ENCODE results near the gene KRT15. TPM values are rescaled to one million over a fixed set of nuclear protein-coding genes. Genes with fewer than 3 reads are reported as not detected.

Gene KRT15
- total and polyA plus RNA-seq, 2 of the 8 experiments (the other 6 are each of a cell fraction or from before 2014, with no cell fraction given), result 0.11 to 0.13 TPM

- H3K23ac ChIP-seq (ENCODE audit: insufficient read length), result no peak overlapping the region
- H2AFZ ChIP-seq (ENCODE audit: low read length), result no peak overlapping the region
- no peak overlapping the region for H4K8ac ChIP-seq (ENCODE audit: extremely low read depth, insufficient read depth, low read length)
- H3K4me3 ChIP-seq (ENCODE audit: extremely low read depth in 1 of 4, insufficient read depth in 2 of 4, low read depth in 3 of 4, low read length in 4 of 4), result no peak overlapping the region
- no peak overlapping the region for H2BK5ac ChIP-seq (ENCODE audit: low read depth, low read length)
- H2BK20ac ChIP-seq (ENCODE audit: low read length), result 0 out of 2 replicates have a peak overlapping the region, but pooled peaks have one; percentile 6
- H3K9ac ChIP-seq (replicated peaks in 1 of 4; ENCODE audit: extremely low read depth in 1 of 4, low read depth in 3 of 4, low read length in 3 of 4), result no peak overlapping the region
- 87% methylated on average over 9 of the region's 9 CpGs; no CpG with 5 or more reads in 1 of the 2 experiments for WGBS, 2 experiments (ENCODE audit: extremely low coverage in 1 of 2, insufficient coverage in 1 of 2, insufficient read length in 1 of 2, insufficient replicate concordance in 2 of 2, low coverage in 1 of 2, low lambda C conversion rate in 2 of 2, missing lambda C conversion rate in 1 of 2)
- H3K79me1 ChIP-seq (ENCODE audit: low read depth, low read length), result no peaks in the 10 kb centered on the region
- H4K91ac ChIP-seq (replicated peaks; ENCODE audit: insufficient read length, low read length), result peak overlapping the region; percentile 5
- ChIA-PET CTCF (ENCODE audit: partially characterized antibody) (interaction anchor here (0.9 to 21.2 kb wide), 16 partner anchors 11 to 688 kb away, joined by 3 to 492 read pairs (median 27); partner anchors contain the start of genes KRT13, KRT19, KRT20 and KRT35), POLR2A (ENCODE audit: partially characterized antibody) (interaction anchor here (2.0 to 16.2 kb wide), 2 partner anchors 21 to 101 kb away, joined by 14 to 293 read pairs; partner anchors contain the start of gene KRT19)
- no peaks in the 10 kb centered on the region for H4K20me1 ChIP-seq (replicated peaks in 1 of 2; ENCODE audit: control insufficient read depth in 1 of 2, insufficient read depth in 2 of 2, low read length in 2 of 2)
- H2BK15ac ChIP-seq (ENCODE audit: low read length), result 0 out of 2 replicates have a peak overlapping the region, but pooled peaks have one; percentile 82
- no peak for DNase-seq (ENCODE audit: low read depth in 1 of 2, low spot score in 2 of 2)
- H3K23me2 ChIP-seq (ENCODE audit: low read depth, low read length), result no peaks in the 10 kb centered on the region
- no peak overlapping the region for H3K18ac ChIP-seq (ENCODE audit: extremely low read depth, low read length)
- H3K14ac ChIP-seq (ENCODE audit: insufficient read length), result no peak overlapping the region
- H3K27ac ChIP-seq (ENCODE audit: low read depth, low read length), result no peak overlapping the region
- no peak for FAIRE-seq
- no peaks in the 10 kb centered on the region; a peak in 2 of 7 replicates for H3K27me3 ChIP-seq (replicated peaks in 1 of 4; ENCODE audit: control insufficient read depth in 3 of 4, extremely low read depth in 1 of 4, insufficient read depth in 3 of 4, low read length in 3 of 4)
- no peak for TF ChIP-seq SP4 (IDR thresholded peaks at IDR 0.05; ENCODE audit: low read length)
- TF ChIP-seq RBBP5 (IDR thresholded peaks at IDR 0.05; ENCODE audit: borderline replicate concordance, low read depth, low read length), result no peak
- TF ChIP-seq RXRA (IDR thresholded peaks at IDR 0.05; ENCODE audit: insufficient read depth, low read depth, low read length), result no peak
- TF ChIP-seq TBP (IDR thresholded peaks at IDR 0.05; ENCODE audit: low read depth, low read length), result no peak
- TF ChIP-seq CEBPB (IDR thresholded peaks at IDR 0.05; ENCODE audit: low read depth, low read length), result no peak
- no peak for TF ChIP-seq JUN (IDR thresholded peaks at IDR 0.05; ENCODE audit: low read depth, low read length)
- TF ChIP-seq CBX8 (IDR thresholded peaks at IDR 0.05; ENCODE audit: borderline replicate concordance, low read depth, low read length), result no peak
- H3K4ac ChIP-seq (replicated peaks; ENCODE audit: insufficient read length, low read depth, low read length), result no peak overlapping the region
- H3K4me2 ChIP-seq (ENCODE audit: insufficient read depth in 1 of 2, low read depth in 2 of 2, low read length in 2 of 2), result no peak overlapping the region
- peak overlapping the region; percentile 11; the same call in 1 of the 2 replicates for H2AK5ac ChIP-seq (ENCODE audit: low read depth, low read length)
- peak overlapping the region; percentile 99; the same call in 1 of the 2 replicates for H2BK12ac ChIP-seq (ENCODE audit: low read depth, low read length)
- no peaks in the 10 kb centered on the region; a peak in 1 of 4 replicates for H3K9me3 ChIP-seq (ENCODE audit: insufficient read depth in 2 of 2, low read depth in 1 of 2, low read length in 1 of 2)
- no peak overlapping the region for H4K5ac ChIP-seq (ENCODE audit: insufficient read length, low read depth, low read length)
- H3K4me1 ChIP-seq (replicated peaks in 1 of 4; ENCODE audit: control insufficient read depth in 3 of 4, insufficient read depth in 4 of 4, low read length in 3 of 4), result peaks cover 8 to 24% (median 13%) of the 10 kb centered on the region in 4 experiments
- no peaks in the 10 kb centered on the region for H3K36me3 ChIP-seq (ENCODE audit: control insufficient read depth in 2 of 4, insufficient read depth in 4 of 4, low read length in 3 of 4)
- H3K79me2 ChIP-seq (ENCODE audit: control insufficient read depth in 1 of 2, insufficient read depth in 2 of 2, low read length in 2 of 2), result no peaks in the 10 kb centered on the region
- H2BK120ac ChIP-seq (replicated peaks; ENCODE audit: low read depth, low read length), result no peak overlapping the region
- H3K56ac ChIP-seq (replicated peaks; ENCODE audit: insufficient read length, low read depth, low read length), result no peak overlapping the region
These were observed 28.7 kb upstream of the KRT15 start for GRCh38 chr17:41547378-41547841.
